Hippocampal formation (tissue), 2 donors: Measurements from ENCODE around the gene SUMO2.
"Not testable (repeated sequence)": the region's sequence is repeated elsewhere in the genome, so short reads cannot be mapped to it uniquely, and the experiment has no call there.

Experiments used
- DNase-seq, 2 donors: peaks; one replicate each; lab custom pipeline; 2025; lab: John Stamatoyannopoulos, UW

The SUMO2 gene

GRCh38 chr17:75182569-75183436 lies at the start of gene SUMO2:
Gene SUMO2 (minus strand): TSS chr17:75182959. CDS start chr17:75182834, 125 bp downstream.
- peak; percentile 74 to 86 for DNase-seq

GRCh38 chr17:75231741-75232464 lies 49.1 kb upstream of the SUMO2 start:
- DNase-seq: no peak

GRCh38 chr17:75231071-75231470 lies 48.3 kb upstream of the SUMO2 start:
- no peak for DNase-seq

GRCh38 chr17:75228847-75229246 lies 46.1 kb upstream of the SUMO2 start:
- DNase-seq: no peak

GRCh38 chr17:75228305-75228704 lies 45.5 kb upstream of the SUMO2 start:
- peak; percentile 21 to 29 for DNase-seq

GRCh38 chr17:75227729-75228128 lies 45.0 kb upstream of the SUMO2 start:
- no peak for DNase-seq

- no peak for DNase-seq
These were observed 42.3 kb upstream of the SUMO2 start for GRCh38 chr17:75225016-75225415.

GRCh38 chr17:75219815-75220214 lies 37.1 kb upstream of the SUMO2 start:
- DNase-seq: no peak

GRCh38 chr17:75218131-75218530 lies 35.4 kb upstream of the SUMO2 start:
- DNase-seq: no peak

- no peak for DNase-seq
These were observed 26.3 kb upstream of the SUMO2 start for GRCh38 chr17:75209061-75209460.

- no peak for DNase-seq
These were observed 25.4 kb upstream of the SUMO2 start for GRCh38 chr17:75208161-75208560.

- no peak for DNase-seq
These were observed 25.0 kb upstream of the SUMO2 start for GRCh38 chr17:75207760-75208159.

- not testable (repeated sequence) for DNase-seq
These were observed 24.3 kb upstream of the SUMO2 start for GRCh38 chr17:75207050-75207407.

- no peak for DNase-seq
These were observed 23.0 kb upstream of the SUMO2 start for GRCh38 chr17:75205793-75206163.

- DNase-seq: peak; percentile 86 to 96
These were observed 22.5 kb upstream of the SUMO2 start, which contains the start of gene NUP85 for GRCh38 chr17:75205037-75205792. Gene NUP85 (plus strand): TSS chr17:75205679. CDS start chr17:75205762, 83 bp downstream.

- no peak for DNase-seq
These were observed 17.3 kb upstream of the SUMO2 start for GRCh38 chr17:75199886-75200618.

GRCh38 chr17:75194879-75195278 lies 12.1 kb upstream of the SUMO2 start:
- DNase-seq: no peak

GRCh38 chr17:75191584-75191983 lies 8.8 kb upstream of the SUMO2 start:
- no peak for DNase-seq

- no peak for DNase-seq
These were observed 5.9 kb upstream of the SUMO2 start for GRCh38 chr17:75188614-75189013.

- DNase-seq: no peak
These were observed 1.5 kb upstream of the SUMO2 start for GRCh38 chr17:75183999-75184884.

- no peak for DNase-seq
These were observed 515 bp downstream of the SUMO2 start for GRCh38 chr17:75182319-75182568.
